ENCODE measurements around the gene GPHN.

GRCh38 chr14:66998013-66998412 lies 490.1 kb downstream of the GPHN start:
- no peak for TF ChIP-seq POLR2A (IDR thresholded peaks at IDR 0.05; ENCODE audit: low read depth, low read length)
- TF ChIP-seq POLR2AphosphoS5 (IDR thresholded peaks at IDR 0.05; ENCODE audit: low read depth, low read length): no peak
- TF ChIP-seq TAF1 (IDR thresholded peaks at IDR 0.05; ENCODE audit: borderline replicate concordance, low read depth, low read length): no peak
